Measurements from ENCODE around the gene THSD4.

GRCh38 chr15:71366522-71366921 is 251.3 kb downstream of the THSD4 start:
- TF ChIP-seq CTCF (conservative IDR thresholded peaks at IDR 0.05; ENCODE audit: low read length) (no peak), EZH2phosphoT487 (IDR thresholded peaks at IDR 0.05; ENCODE audit: borderline replicate concordance, low read depth, low read length) (no peak)
